Body of pancreas (tissue), 4 donors: ENCODE data around the gene SEC22C. TPM values are rescaled to one million over a fixed set of nuclear protein-coding genes. Genes with fewer than 3 reads are reported as not detected.

Experiments used
- ATAC-seq: fragments of 150-250 bp; one replicate; pipeline ENCODE4 v1.9.1; 2016
- DNase-seq, 4 donors: peaks; one replicate each; pipeline ENCODE4 v3.0.0-alpha.2; 2019
- H3K27ac ChIP-seq, 4 donors: fragments of 200-600 bp; sonication (generic); 1 replicate in 3 of 4; 2 replicates in 1 of 4; pipeline versions ENCODE4 v1.5.1 to v1.6.1; 2016 to 2019; ENCODE audit warnings: mild to moderate bottlenecking in 1 of 4, mixed read lengths in 1 of 4, moderate library complexity in 1 of 4
- H3K27me3 ChIP-seq, 2 donors: fragments of 200-600 bp; sonication (generic); one replicate each; pipeline ENCODE4 v1.6.0; 2016; ENCODE audit warnings: mild to moderate bottlenecking in 1 of 2
- H3K36me3 ChIP-seq, 2 donors: fragments of 200-600 bp; sonication (generic); replicated peaks in 1 of 2; 2 replicates each; pipeline ENCODE4 v1.5.1; 2016; ENCODE audit warnings: low read depth in 2 of 2; ENCODE audit not compliant: insufficient read depth in 1 of 2
- H3K4me1 ChIP-seq: fragments of 200-600 bp; sonication (generic); one replicate; pipeline ENCODE4 v1.6.0; 2016
- H3K4me3 ChIP-seq, 2 donors: fragments of 200-600 bp; sonication (generic); 1 replicate in 1 of 2; 2 replicates in 1 of 2; pipeline ENCODE4 v1.5.1; 2016 to 2019
- H3K9me3 ChIP-seq, 3 donors: fragments of 200-600 bp; sonication (generic); 1 replicate in 2 of 3; 2 replicates in 1 of 3; pipeline ENCODE4 v1.5.1; 2016
- CTCF ChIP-seq, 7 experiments: fragments of 450-650 bp in 4 of 7; fragments of 200-600 bp in 3 of 7; sonication (generic) in 3 of 7; IDR thresholded peaks; one replicate each; pipeline ENCODE4 v1.5.1; 2016 to 2019; ENCODE audit warnings: antibody characterized with exemption in 7 of 7
- POLR2A ChIP-seq, 3 donors: fragments of 450-650 bp; IDR thresholded peaks; one replicate each; pipeline ENCODE4 v1.6.1; 2016; ENCODE audit warnings: antibody characterized with exemption in 3 of 3, mild to moderate bottlenecking in 2 of 3
- WGBS, 2 donors: methylation state at CpG; one replicate each; pipeline ENCODE4 v1.1.5; 2017; 5-methylcytosine and 5-hydroxymethylcytosine counted together
- intact Hi-C: fragments of 100-400 bp; cut with DNase I; formaldehyde crosslinking; loops from one replicate; pipeline ENCODE4 v1.15.1; 2023
- total RNA-seq, 2 donors: library from RNA; depleted of rRNA; stranded (reverse); fragments of >200 nt; gene quantifications; one replicate each; pipeline ENCODE4 v1.1.0, GENCODE V29; 2016

Gene SEC22C
- total RNA-seq, result 10 to 100 TPM; 23.1 to 30.9 TPM

GRCh38 chr3:42581709-42582473, at the start of gene SEC22C:
SEC22C (minus strand) TSS chr3:42581967; CDS start chr3:42569046, 12,921 bp downstream.
- Histone ChIP-seq H3K4me3 (peak within 1 kb of the TSS; percentile 64 to 69), H3K27me3 (no peaks in the 10 kb centered on the region), H3K9me3 (no peaks in the 10 kb centered on the region), H3K4me1 (peaks cover 23% of the 10 kb centered on the region), H3K36me3 (no peaks in the 10 kb centered on the region), H3K27ac (peak within 1 kb of the TSS; percentile 74 to 93 (median 90))
- ATAC-seq (peak; percentile 98), DNase-seq (peak; percentile 97 to 98 (median 97))
- TF ChIP-seq POLR2A (IDR thresholded peaks at IDR 0.05), result peak; percentile 76 to 84 (median 80)
- peak in 4 of 7 experiments; percentile 6 to 38 (median 26) for TF ChIP-seq CTCF (IDR thresholded peaks at IDR 0.05)
- intact Hi-C loops, result no loop called here
- WGBS, 2 donors, result 0% methylated on average over 7 to 77 of the region's 77 CpGs

GRCh38 chr3:42613462-42613861, 31.7 kb upstream of the SEC22C start:
- peaks cover 29% of the 10 kb centered on the region for H3K4me1 ChIP-seq
- peak overlapping the region in 2 of 4 donors; percentile 15 to 50 for H3K27ac ChIP-seq
- 55 to 62% methylated on average over 2 of the region's 2 CpGs for WGBS, 2 donors
- TF ChIP-seq POLR2A (IDR thresholded peaks at IDR 0.05) (no peak), CTCF (IDR thresholded peaks at IDR 0.05) (peak; percentile 14 to 57 (median 53))
- intact Hi-C loops, result no loop called here
- DNase-seq (no peak), ATAC-seq (peak; percentile 53)
- H3K27me3 ChIP-seq, result no peaks in the 10 kb centered on the region
- H3K4me3 ChIP-seq, result no peak overlapping the region
- H3K9me3 ChIP-seq, result no peaks in the 10 kb centered on the region
- H3K36me3 ChIP-seq, result peaks cover 0 to 4% of the 10 kb centered on the region in 2 donors

- H3K27me3 ChIP-seq, result no peaks in the 10 kb centered on the region
- DNase-seq (no peak), ATAC-seq (no peak)
- intact Hi-C loops, result no loop called here
- H3K4me1 ChIP-seq, result peaks cover 29% of the 10 kb centered on the region
- H3K9me3 ChIP-seq, result no peaks in the 10 kb centered on the region
- peak overlapping the region in 2 of 4 donors; percentile 15 to 50 for H3K27ac ChIP-seq
- WGBS, 2 donors, result 82 to 91% methylated on average over 3 of the region's 3 CpGs
- peaks cover 0 to 2% of the 10 kb centered on the region in 2 donors for H3K36me3 ChIP-seq
- TF ChIP-seq CTCF (IDR thresholded peaks at IDR 0.05) (no peak), POLR2A (IDR thresholded peaks at IDR 0.05) (no peak)
- H3K4me3 ChIP-seq, result no peak overlapping the region
Measured at GRCh38 chr3:42612928-42613327, 31.2 kb upstream of the SEC22C start.

GRCh38 chr3:42612217-42612616, 30.4 kb upstream of the SEC22C start:
- Histone ChIP-seq H3K9me3 (no peaks in the 10 kb centered on the region), H3K27ac (peak overlapping the region in 3 of 4 donors; percentile 14 to 50 (median 32)), H3K27me3 (no peaks in the 10 kb centered on the region), H3K4me3 (no peak overlapping the region), H3K4me1 (peaks cover 29% of the 10 kb centered on the region), H3K36me3 (peaks cover 0 to 2% of the 10 kb centered on the region in 2 donors)
- TF ChIP-seq POLR2A (IDR thresholded peaks at IDR 0.05) (no peak), CTCF (IDR thresholded peaks at IDR 0.05) (no peak)
- WGBS, 2 donors, result 14 to 21% methylated on average over 1 of the region's 1 CpG
- intact Hi-C loops, result no loop called here
- ATAC-seq, result peak; percentile 48
- no peak for DNase-seq
